WTC11 (cell line): ENCODE measurements around the gene BAIAP2L2. TPM values are rescaled to one million over a fixed set of nuclear protein-coding genes. Genes with fewer than 3 reads are reported as not detected.

Experiments used
- ATAC-seq: fragments of 200-7000 bp; cut with Tn5 transposase; 2 replicates; pipeline ENCODE4 v1.10.0; 2021; ENCODE audit warnings: mild to moderate bottlenecking, moderate library complexity
- CTCF ChIA-PET: fragments of 300-600 bp; sonication (Branson Sonifier 250); formaldehyde crosslinking; loops from one replicate; lab custom pipeline; 2021; ENCODE audit warnings: antibody characterized with exemption; lab: Charles Lee
- POLR2A ChIA-PET: fragments of 350-600 bp; sonication (Branson Sonifier 250); formaldehyde crosslinking; loops from one replicate; lab custom pipeline; 2021; ENCODE audit warnings: antibody characterized with exemption; lab: Charles Lee
- DNase-seq: peaks from one replicate; pipeline ENCODE4 v3.0.0; 2021; ENCODE audit warnings: low spot score
- H3K27ac Mint-ChIP-seq: 2 replicates; pipeline ENCODE4 v1.8.0; 2021; ENCODE audit warnings: mixed read lengths
- H3K27me3 Mint-ChIP-seq: 2 replicates; pipeline ENCODE4 v1.8.0; 2021; ENCODE audit warnings: low read depth, mild to moderate bottlenecking, moderate library complexity, mixed read lengths
- H3K36me3 Mint-ChIP-seq: 2 replicates; pipeline ENCODE4 v1.8.0; 2021; ENCODE audit warnings: mixed read lengths
- H3K4me1 Mint-ChIP-seq: 2 replicates; pipeline ENCODE4 v1.8.0; 2022; ENCODE audit warnings: mixed read lengths
- H3K4me3 Mint-ChIP-seq: 2 replicates; pipeline ENCODE4 v1.8.0; 2021; ENCODE audit warnings: mild to moderate bottlenecking, moderate library complexity, mixed read lengths
- H3K9me3 Mint-ChIP-seq: 2 replicates; pipeline ENCODE4 v1.8.0; 2021; ENCODE audit warnings: mixed read lengths
- ATF3 ChIP-seq: sonication (generic); formaldehyde crosslinking; conservative IDR thresholded peaks from 2 replicates; pipeline ENCODE4 v1.8.1; 2022; ENCODE audit warnings: mild to moderate bottlenecking, missing genetic modification reagents
- GRHL2 ChIP-seq: fragments of 250-450 bp; sonication (Bioruptor Pico); IDR thresholded peaks from 2 replicates; pipeline ENCODE4 v1.8.0; 2022; ENCODE audit warnings: mild to moderate bottlenecking, moderate library complexity; ENCODE audit not compliant: insufficient replicate concordance, severe bottlenecking
- NFE2L1 ChIP-seq: sonication (generic); formaldehyde crosslinking; IDR thresholded peaks from 2 replicates; pipeline ENCODE4 v1.8.1; 2023; ENCODE audit warnings: missing genetic modification reagents
- NR3C1 ChIP-seq: sonication (generic); formaldehyde crosslinking; conservative IDR thresholded peaks from 2 replicates; pipeline ENCODE4 v1.8.1; 2023; ENCODE audit warnings: low read depth, mild to moderate bottlenecking, missing genetic modification reagents
- USF1 ChIP-seq: sonication (generic); formaldehyde crosslinking; IDR thresholded peaks from 2 replicates; pipeline ENCODE4 v1.8.0; 2022; ENCODE audit warnings: mild to moderate bottlenecking, missing genetic modification reagents
- ZNF263 ChIP-seq: sonication (generic); formaldehyde crosslinking; IDR thresholded peaks from 2 replicates; pipeline ENCODE4 v1.8.1; 2022; ENCODE audit warnings: low read depth, mild to moderate bottlenecking, moderate library complexity, missing genetic modification reagents
- ZNF281 ChIP-seq: sonication (generic); formaldehyde crosslinking; IDR thresholded peaks from 2 replicates; pipeline ENCODE4 v1.8.0; 2023; ENCODE audit warnings: mild to moderate bottlenecking, missing genetic modification reagents
- ZNF416 ChIP-seq: fragments of 250-450 bp; sonication (Bioruptor Pico); IDR thresholded peaks from 2 replicates; pipeline ENCODE4 v1.9.0; 2021; ENCODE audit warnings: mild to moderate bottlenecking, inconsistent platforms
- ZNF423 ChIP-seq: fragments of 250-450 bp; sonication (Bioruptor Pico); IDR thresholded peaks from 2 replicates; pipeline ENCODE4 v2.1.2; 2022; ENCODE audit warnings: mild to moderate bottlenecking, moderate library complexity
- total RNA-seq: library from RNA; stranded (reverse); gene quantifications from 3 replicates; pipeline ENCODE4 v1.2.3, GENCODE V29; 2021
- TF ChIP-seq, protein P1 (sequence below): fragments of 250-450 bp; sonication (Bioruptor Pico); IDR thresholded peaks from 2 replicates; pipeline ENCODE4 v1.9.0; 2021; ENCODE audit warnings: mild to moderate bottlenecking, borderline replicate concordance
- TF ChIP-seq, protein P2 (sequence below): sonication (generic); formaldehyde crosslinking; IDR thresholded peaks from 2 replicates; pipeline ENCODE4 v1.8.1; 2023; ENCODE audit warnings: mild to moderate bottlenecking, missing genetic modification reagents, moderate library complexity
- TF ChIP-seq, protein P3 (sequence below): sonication (generic); formaldehyde crosslinking; conservative IDR thresholded peaks from 2 replicates; pipeline ENCODE4 v1.8.1; 2023; ENCODE audit warnings: mild to moderate bottlenecking, low read depth, missing genetic modification reagents, moderate library complexity

BAIAP2L2 gene
- total RNA-seq, 1 experiment from 2014 or later: 3.0 TPM

DNA sequence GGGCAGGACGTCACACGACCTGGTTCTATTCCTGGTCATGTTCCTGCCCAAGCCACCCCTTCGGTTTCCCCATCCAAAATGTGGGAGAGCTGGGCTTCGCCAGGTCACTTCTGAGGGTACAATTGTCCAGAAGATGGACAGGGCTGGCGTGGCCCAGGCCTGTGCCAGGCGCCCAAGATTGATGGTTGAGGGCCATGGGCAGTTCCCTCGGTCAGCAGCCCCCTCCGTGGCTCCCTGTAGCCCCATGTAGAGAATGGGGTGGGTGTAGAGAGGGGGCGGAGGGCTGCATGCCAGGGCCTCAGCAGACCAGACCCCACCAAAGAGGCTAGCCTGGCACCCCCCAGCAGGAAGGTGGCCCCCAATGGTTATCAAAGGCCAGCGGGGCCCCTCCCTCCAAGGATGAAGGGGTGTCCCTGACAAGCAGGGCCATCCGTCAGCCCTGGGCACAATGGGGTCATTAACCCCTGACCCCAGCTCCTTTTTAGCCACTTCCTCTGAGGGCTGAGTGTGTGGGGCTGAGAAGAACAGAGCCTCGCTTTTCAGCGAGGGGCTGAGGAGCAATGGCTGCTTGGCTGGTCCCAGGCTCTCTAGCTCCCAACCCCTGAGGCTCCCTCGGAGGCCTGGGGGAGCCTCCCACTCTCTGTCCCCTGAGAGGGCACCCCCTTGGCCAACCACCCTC, 64.3 kb downstream of the BAIAP2L2 start:
- Mint-ChIP-seq H3K4me1 (no peaks in the 10 kb centered on the region), H3K27me3 (no peaks in the 10 kb centered on the region; the same call in 1 of the 2 replicates), H3K27ac (no peak overlapping the region; the same call in 1 of the 2 replicates), H3K4me3 (no peak overlapping the region), H3K36me3 (no peaks in the 10 kb centered on the region), H3K9me3 (no peaks in the 10 kb centered on the region)
- ChIA-PET CTCF (interaction anchor here (0.6 to 1.9 kb wide), 4 partner anchors 16 to 95 kb away, joined by 3 to 6 read pairs (median 4); no protein-coding TSS in a partner anchor), POLR2A (no interaction called here)
- DNase-seq: no peak
- no peak for TF ChIP-seq ZNF416 (CRISPR knock-in tag)
- no peak for TF ChIP-seq NFE2L1
- TF ChIP-seq ATF3 (CRISPR knock-in tag): no peak
- TF ChIP-seq USF1 (CRISPR knock-in tag): no peak
- no peak for ATAC-seq

- H3K27ac Mint-ChIP-seq: no peak overlapping the region
Observed at GRCh38 chr22:38043151-38044039, 67.1 kb downstream of the BAIAP2L2 start.

DNA sequence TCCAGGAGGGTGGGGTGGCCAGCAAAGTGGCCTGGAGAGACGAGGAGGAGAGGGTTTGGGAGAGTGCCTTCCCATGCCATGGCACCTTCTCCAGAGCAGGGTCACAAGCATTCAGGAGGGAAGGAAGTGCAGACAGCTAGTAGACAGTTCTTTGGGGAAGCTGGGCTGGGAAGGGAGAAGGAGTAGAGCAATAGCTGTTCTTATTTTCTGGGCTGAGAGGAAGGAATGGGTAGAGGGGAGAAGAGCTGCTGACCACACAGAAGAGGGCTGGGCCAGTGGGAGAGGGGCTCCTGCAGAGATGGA, 68.0 kb downstream of the BAIAP2L2 start:
- CTCF ChIA-PET: interaction anchor here (0.8 to 1.2 kb wide), 3 partner anchors 8 to 55 kb away, joined by 3 to 9 read pairs (median 4); no protein-coding TSS in a partner anchor
- TF ChIP-seq ZNF423 (CRISPR knock-in tag) (no peak), ZNF263 (no peak), NR3C1 (CRISPR knock-in tag) (no peak), GRHL2 (CRISPR knock-in tag) (no peak)
- TF ChIP-seq, protein P1, sequence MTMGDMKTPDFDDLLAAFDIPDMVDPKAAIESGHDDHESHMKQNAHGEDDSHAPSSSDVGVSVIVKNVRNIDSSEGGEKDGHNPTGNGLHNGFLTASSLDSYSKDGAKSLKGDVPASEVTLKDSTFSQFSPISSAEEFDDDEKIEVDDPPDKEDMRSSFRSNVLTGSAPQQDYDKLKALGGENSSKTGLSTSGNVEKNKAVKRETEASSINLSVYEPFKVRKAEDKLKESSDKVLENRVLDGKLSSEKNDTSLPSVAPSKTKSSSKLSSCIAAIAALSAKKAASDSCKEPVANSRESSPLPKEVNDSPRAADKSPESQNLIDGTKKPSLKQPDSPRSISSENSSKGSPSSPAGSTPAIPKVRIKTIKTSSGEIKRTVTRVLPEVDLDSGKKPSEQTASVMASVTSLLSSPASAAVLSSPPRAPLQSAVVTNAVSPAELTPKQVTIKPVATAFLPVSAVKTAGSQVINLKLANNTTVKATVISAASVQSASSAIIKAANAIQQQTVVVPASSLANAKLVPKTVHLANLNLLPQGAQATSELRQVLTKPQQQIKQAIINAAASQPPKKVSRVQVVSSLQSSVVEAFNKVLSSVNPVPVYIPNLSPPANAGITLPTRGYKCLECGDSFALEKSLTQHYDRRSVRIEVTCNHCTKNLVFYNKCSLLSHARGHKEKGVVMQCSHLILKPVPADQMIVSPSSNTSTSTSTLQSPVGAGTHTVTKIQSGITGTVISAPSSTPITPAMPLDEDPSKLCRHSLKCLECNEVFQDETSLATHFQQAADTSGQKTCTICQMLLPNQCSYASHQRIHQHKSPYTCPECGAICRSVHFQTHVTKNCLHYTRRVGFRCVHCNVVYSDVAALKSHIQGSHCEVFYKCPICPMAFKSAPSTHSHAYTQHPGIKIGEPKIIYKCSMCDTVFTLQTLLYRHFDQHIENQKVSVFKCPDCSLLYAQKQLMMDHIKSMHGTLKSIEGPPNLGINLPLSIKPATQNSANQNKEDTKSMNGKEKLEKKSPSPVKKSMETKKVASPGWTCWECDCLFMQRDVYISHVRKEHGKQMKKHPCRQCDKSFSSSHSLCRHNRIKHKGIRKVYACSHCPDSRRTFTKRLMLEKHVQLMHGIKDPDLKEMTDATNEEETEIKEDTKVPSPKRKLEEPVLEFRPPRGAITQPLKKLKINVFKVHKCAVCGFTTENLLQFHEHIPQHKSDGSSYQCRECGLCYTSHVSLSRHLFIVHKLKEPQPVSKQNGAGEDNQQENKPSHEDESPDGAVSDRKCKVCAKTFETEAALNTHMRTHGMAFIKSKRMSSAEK (CRISPR knock-in tag): no peak
- TF ChIP-seq, protein P2, sequence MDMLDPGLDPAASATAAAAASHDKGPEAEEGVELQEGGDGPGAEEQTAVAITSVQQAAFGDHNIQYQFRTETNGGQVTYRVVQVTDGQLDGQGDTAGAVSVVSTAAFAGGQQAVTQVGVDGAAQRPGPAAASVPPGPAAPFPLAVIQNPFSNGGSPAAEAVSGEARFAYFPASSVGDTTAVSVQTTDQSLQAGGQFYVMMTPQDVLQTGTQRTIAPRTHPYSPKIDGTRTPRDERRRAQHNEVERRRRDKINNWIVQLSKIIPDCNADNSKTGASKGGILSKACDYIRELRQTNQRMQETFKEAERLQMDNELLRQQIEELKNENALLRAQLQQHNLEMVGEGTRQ (CRISPR knock-in tag): no peak
- TF ChIP-seq, protein P3, sequence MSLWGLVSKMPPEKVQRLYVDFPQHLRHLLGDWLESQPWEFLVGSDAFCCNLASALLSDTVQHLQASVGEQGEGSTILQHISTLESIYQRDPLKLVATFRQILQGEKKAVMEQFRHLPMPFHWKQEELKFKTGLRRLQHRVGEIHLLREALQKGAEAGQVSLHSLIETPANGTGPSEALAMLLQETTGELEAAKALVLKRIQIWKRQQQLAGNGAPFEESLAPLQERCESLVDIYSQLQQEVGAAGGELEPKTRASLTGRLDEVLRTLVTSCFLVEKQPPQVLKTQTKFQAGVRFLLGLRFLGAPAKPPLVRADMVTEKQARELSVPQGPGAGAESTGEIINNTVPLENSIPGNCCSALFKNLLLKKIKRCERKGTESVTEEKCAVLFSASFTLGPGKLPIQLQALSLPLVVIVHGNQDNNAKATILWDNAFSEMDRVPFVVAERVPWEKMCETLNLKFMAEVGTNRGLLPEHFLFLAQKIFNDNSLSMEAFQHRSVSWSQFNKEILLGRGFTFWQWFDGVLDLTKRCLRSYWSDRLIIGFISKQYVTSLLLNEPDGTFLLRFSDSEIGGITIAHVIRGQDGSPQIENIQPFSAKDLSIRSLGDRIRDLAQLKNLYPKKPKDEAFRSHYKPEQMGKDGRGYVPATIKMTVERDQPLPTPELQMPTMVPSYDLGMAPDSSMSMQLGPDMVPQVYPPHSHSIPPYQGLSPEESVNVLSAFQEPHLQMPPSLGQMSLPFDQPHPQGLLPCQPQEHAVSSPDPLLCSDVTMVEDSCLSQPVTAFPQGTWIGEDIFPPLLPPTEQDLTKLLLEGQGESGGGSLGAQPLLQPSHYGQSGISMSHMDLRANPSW (CRISPR knock-in tag): no peak

More at GRCh38 chr22:38043151-38044039, 67.1 kb downstream of the BAIAP2L2 start:
- Mint-ChIP-seq H3K4me3 (no peak overlapping the region), H3K27me3 (no peaks in the 10 kb centered on the region; the same call in 1 of the 2 replicates), H3K36me3 (no peaks in the 10 kb centered on the region), H3K4me1 (no peaks in the 10 kb centered on the region), H3K9me3 (no peaks in the 10 kb centered on the region)
- CTCF ChIA-PET: interaction anchor here (0.6 to 1.2 kb wide), 7 partner anchors 9 to 97 kb away, joined by 3 to 9 read pairs (median 4); no protein-coding TSS in a partner anchor
- POLR2A ChIA-PET: no interaction called here
- no peak for ATAC-seq
- DNase-seq: no peak
- TF ChIP-seq ZNF281 (CRISPR knock-in tag): no peak

More for the DNA sequence above, 68.0 kb downstream of the BAIAP2L2 start:
- Mint-ChIP-seq H3K36me3 (no peaks in the 10 kb centered on the region), H3K4me1 (no peaks in the 10 kb centered on the region), H3K4me3 (no peak overlapping the region), H3K9me3 (no peaks in the 10 kb centered on the region), H3K27me3 (no peaks in the 10 kb centered on the region; the same call in 1 of the 2 replicates), H3K27ac (no peak overlapping the region)
- ATAC-seq: no peak
- POLR2A ChIA-PET: no interaction called here
- no peak for DNase-seq
